ENCODE results near the gene HAPLN2. TPM values are rescaled to one million over a fixed set of nuclear protein-coding genes. Genes with fewer than 3 reads are reported as not detected.

Gene HAPLN2
- 1.1 to 1.3 TPM (median 1.2 TPM) in 3 replicates for total RNA-seq (2021)
- percentile 22 among the genes with signal in this experiment for Bru-seq, nascent RNA
- long read RNA-seq, experiment 1: 0 reads
- long read RNA-seq, experiment 2: 0 reads
- long read RNA-seq, experiment 3: 0 reads

DNA sequence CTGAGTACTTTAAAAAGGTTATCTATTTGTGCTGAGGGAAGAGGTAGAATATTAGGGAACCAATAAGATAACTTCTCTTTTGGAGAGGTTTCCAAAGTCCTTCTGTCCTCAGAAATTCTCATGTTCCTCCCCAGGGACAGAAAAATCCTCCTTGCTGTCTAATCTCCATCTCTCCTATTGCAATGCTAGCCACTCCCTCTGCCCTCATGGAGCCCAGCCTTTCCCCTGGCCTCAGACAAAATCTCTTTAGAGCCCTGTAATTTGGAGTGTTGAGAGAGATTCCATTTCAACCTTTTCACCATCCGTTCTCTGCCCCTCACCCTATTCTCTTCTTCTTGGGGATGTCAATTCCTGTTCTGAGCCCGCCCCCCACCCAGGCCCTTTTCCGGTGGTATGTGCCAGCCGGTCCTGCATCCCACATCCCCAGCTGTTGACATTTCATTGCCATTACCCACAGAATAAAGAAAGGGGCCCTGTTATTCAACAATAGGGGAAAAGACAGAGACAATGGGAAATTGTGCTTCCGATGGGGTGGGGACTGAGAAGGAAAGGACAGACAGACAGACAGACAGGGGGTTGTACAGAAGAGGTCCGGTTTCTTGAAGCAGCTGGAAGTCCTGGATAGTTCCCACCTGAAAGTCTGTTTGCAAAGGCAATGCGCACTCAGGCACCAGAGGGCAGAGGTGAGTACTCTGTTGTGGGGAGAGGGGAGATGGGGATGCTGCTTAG, at the start of gene HAPLN2:
TSS of gene HAPLN2 (plus strand) at position 563 of the 729 bp plus-strand sequence. CDS start 4,076 bp downstream, outside the sequence.
- no peaks in the 10 kb centered on the region for H3K9me3 Mint-ChIP-seq
- ChIA-PET CTCF (interaction anchor here (0.5 to 13.2 kb wide), 57 partner anchors 8 to 319 kb away, joined by 3 to 365 read pairs (median 4); partner anchors contain the start of genes BCAN, CRABP2, LRRC71 and MEF2D), POLR2A (interaction anchor here (0.8 to 1.1 kb wide), 2 partner anchors 57 to 121 kb away, joined by 3 read pairs; no protein-coding TSS in a partner anchor)
- no peak within 1 kb of the TSS for H3K27ac Mint-ChIP-seq
- TF ChIP-seq NFE2L1 (CRISPR knock-in tag; IDR thresholded peaks at IDR 0.05) (no peak), SOX15 (CRISPR knock-in tag; IDR thresholded peaks at IDR 0.05) (no peak), CREB1 (CRISPR knock-in tag; IDR thresholded peaks at IDR 0.05) (no peak), ATF6 (CRISPR knock-in tag; IDR thresholded peaks at IDR 0.05) (no peak), USF2 (CRISPR knock-in tag; IDR thresholded peaks at IDR 0.05) (no peak), EMX1 (CRISPR knock-in tag; IDR thresholded peaks at IDR 0.05) (no peak), ZNF423 (CRISPR knock-in tag; IDR thresholded peaks at IDR 0.05) (no peak), ZNF263 (CRISPR knock-in tag; IDR thresholded peaks at IDR 0.05; ENCODE audit: low read depth) (no peak), FOXJ3 (CRISPR knock-in tag; IDR thresholded peaks at IDR 0.05; ENCODE audit: borderline replicate concordance) (no peak), ARID4B (CRISPR knock-in tag; IDR thresholded peaks at IDR 0.05; ENCODE audit: borderline replicate concordance) (no peak), ETV6 (CRISPR knock-in tag; IDR thresholded peaks at IDR 0.05) (no peak)
- TF ChIP-seq, protein P1, sequence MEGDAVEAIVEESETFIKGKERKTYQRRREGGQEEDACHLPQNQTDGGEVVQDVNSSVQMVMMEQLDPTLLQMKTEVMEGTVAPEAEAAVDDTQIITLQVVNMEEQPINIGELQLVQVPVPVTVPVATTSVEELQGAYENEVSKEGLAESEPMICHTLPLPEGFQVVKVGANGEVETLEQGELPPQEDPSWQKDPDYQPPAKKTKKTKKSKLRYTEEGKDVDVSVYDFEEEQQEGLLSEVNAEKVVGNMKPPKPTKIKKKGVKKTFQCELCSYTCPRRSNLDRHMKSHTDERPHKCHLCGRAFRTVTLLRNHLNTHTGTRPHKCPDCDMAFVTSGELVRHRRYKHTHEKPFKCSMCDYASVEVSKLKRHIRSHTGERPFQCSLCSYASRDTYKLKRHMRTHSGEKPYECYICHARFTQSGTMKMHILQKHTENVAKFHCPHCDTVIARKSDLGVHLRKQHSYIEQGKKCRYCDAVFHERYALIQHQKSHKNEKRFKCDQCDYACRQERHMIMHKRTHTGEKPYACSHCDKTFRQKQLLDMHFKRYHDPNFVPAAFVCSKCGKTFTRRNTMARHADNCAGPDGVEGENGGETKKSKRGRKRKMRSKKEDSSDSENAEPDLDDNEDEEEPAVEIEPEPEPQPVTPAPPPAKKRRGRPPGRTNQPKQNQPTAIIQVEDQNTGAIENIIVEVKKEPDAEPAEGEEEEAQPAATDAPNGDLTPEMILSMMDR (IDR thresholded peaks at IDR 0.05): no peak
- TF ChIP-seq, protein P2, sequence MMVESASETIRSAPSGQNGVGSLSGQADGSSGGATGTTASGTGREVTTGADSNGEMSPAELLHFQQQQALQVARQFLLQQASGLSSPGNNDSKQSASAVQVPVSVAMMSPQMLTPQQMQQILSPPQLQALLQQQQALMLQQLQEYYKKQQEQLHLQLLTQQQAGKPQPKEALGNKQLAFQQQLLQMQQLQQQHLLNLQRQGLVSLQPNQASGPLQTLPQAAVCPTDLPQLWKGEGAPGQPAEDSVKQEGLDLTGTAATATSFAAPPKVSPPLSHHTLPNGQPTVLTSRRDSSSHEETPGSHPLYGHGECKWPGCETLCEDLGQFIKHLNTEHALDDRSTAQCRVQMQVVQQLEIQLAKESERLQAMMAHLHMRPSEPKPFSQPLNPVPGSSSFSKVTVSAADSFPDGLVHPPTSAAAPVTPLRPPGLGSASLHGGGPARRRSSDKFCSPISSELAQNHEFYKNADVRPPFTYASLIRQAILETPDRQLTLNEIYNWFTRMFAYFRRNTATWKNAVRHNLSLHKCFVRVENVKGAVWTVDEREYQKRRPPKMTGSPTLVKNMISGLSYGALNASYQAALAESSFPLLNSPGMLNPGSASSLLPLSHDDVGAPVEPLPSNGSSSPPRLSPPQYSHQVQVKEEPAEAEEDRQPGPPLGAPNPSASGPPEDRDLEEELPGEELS (CRISPR knock-in tag; IDR thresholded peaks at IDR 0.05): no peak
- H3K36me3 Mint-ChIP-seq: no peaks in the 10 kb centered on the region
- H3K4me3 Mint-ChIP-seq: no peak within 1 kb of the TSS
- ATAC-seq: peak; percentile 86
- H3K4me1 Mint-ChIP-seq: peaks cover 7% of the 10 kb centered on the region
- peaks cover 58% of the 10 kb centered on the region for H3K27me3 Mint-ChIP-seq (ENCODE audit: low read depth)
- peak; percentile 79 for DNase-seq (ENCODE audit: low spot score)
